RWPE2 (cell line): ENCODE results near the gene OTULIN.

Experiments
- ATAC-seq: fragments of 200-7000 bp; cut with Tn5 transposase; 3 replicates; pipeline ENCODE4 v1.9.1; 2021; ENCODE audit warnings: low read depth
- DNase-seq: peaks from one replicate; pipeline ENCODE4 v3.0.0-alpha.2; 2020; ENCODE audit warnings: low spot score
- H3K27ac ChIP-seq: fragments of 450-650 bp; 2 replicates; pipeline ENCODE4 v1.5.1; 2017; ENCODE audit warnings: mild to moderate bottlenecking; ENCODE audit not compliant: poor library complexity, severe bottlenecking
- H3K27me3 ChIP-seq: fragments of 250-450 bp; sonication (Bioruptor Pico); 2 replicates; pipeline ENCODE4 v1.5.1; 2021; ENCODE audit warnings: mild to moderate bottlenecking, moderate library complexity; ENCODE audit not compliant: insufficient read depth, poor library complexity, severe bottlenecking
- H3K36me3 ChIP-seq: fragments of 250-450 bp; sonication (Bioruptor Pico); 2 replicates; pipeline ENCODE4 v1.5.1; 2020; ENCODE audit warnings: low read depth, mild to moderate bottlenecking, moderate library complexity
- H3K4me1 ChIP-seq: fragments of 250-450 bp; sonication (Bioruptor Pico); 2 replicates; pipeline ENCODE4 v1.5.1; 2021; ENCODE audit warnings: mild to moderate bottlenecking, moderate library complexity; ENCODE audit not compliant: insufficient read depth, poor library complexity, severe bottlenecking
- H3K4me3 ChIP-seq: fragments of 250-450 bp; sonication (Bioruptor Pico); 2 replicates; pipeline ENCODE4 v1.5.1; 2021; ENCODE audit warnings: mild to moderate bottlenecking, moderate library complexity; ENCODE audit not compliant: severe bottlenecking
- H3K9me3 ChIP-seq: fragments of 250-450 bp; sonication (Bioruptor Pico); 2 replicates; pipeline ENCODE4 v1.5.1; 2021; ENCODE audit warnings: mild to moderate bottlenecking, moderate library complexity; ENCODE audit not compliant: severe bottlenecking
- TF ChIP-seq, protein P1 (sequence below): fragments of 450-650 bp; IDR thresholded peaks from one replicate; pipeline ENCODE4 v1.5.1; 2017; ENCODE audit warnings: mild to moderate bottlenecking, moderate library complexity; ENCODE audit not compliant: poor library complexity, severe bottlenecking

The OTULIN gene

DNA sequence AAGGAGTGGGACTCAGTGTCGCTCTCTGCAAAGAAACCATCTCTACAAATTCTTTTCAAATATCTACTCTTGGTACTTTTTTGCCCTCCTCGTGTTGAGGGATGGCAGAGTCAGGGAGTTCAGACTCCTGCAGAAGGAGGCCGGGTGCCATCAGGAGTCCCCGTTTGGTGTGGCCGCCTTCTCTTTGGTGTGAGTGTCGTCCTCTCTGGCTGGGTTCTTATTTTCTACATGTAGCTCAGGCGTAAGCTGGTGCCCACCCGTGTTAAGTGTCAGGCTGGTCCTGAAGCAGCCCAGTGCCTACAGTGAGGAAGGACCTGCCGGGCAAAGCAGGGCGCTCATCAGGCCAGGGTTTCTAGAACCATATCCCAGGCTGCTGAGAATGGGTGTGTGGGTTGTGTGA lies 37.0 kb downstream of the OTULIN start:
- DNase-seq (no peak), ATAC-seq (no peak)

DNA sequence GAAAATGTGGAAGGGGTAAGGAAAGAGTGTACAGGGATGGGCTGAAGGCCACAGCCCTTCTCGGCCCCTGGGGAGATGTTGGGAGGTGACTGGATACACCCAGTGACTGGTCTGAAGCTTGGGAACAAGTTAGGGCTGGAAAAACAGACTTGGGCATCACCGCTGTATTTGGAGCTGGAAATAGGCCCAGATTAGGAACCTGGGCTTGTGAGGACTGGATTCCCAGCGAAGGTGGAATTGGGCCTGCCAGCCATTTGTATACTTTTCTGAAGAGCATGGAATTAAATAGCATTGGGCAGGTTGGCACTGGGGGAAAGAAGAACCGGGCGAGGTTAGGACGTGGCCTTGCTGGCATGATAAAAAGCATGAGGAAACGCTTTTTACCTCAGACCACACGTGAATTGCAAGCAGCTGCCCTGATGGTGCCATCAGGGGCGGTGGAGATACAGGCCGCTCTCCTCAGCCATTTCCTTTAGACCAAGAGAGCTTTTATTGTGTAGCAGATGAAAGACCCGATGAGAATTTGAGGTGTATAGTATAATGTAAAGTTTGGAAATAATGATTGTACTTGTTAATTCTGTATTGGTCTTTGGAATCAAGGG lies 37.8 kb downstream of the OTULIN start:
- Histone ChIP-seq H3K9me3 (no peaks in the 10 kb centered on the region), H3K27me3 (no peaks in the 10 kb centered on the region), H3K4me3 (no peak overlapping the region), H3K4me1 (peaks cover 15% of the 10 kb centered on the region), H3K27ac (peak overlapping the region; percentile 24), H3K36me3 (peaks cover 55% of the 10 kb centered on the region)
- TF ChIP-seq, protein P1, sequence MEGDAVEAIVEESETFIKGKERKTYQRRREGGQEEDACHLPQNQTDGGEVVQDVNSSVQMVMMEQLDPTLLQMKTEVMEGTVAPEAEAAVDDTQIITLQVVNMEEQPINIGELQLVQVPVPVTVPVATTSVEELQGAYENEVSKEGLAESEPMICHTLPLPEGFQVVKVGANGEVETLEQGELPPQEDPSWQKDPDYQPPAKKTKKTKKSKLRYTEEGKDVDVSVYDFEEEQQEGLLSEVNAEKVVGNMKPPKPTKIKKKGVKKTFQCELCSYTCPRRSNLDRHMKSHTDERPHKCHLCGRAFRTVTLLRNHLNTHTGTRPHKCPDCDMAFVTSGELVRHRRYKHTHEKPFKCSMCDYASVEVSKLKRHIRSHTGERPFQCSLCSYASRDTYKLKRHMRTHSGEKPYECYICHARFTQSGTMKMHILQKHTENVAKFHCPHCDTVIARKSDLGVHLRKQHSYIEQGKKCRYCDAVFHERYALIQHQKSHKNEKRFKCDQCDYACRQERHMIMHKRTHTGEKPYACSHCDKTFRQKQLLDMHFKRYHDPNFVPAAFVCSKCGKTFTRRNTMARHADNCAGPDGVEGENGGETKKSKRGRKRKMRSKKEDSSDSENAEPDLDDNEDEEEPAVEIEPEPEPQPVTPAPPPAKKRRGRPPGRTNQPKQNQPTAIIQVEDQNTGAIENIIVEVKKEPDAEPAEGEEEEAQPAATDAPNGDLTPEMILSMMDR: no peak
- DNase-seq (no peak), ATAC-seq (peak; percentile 44)

More for the DNA sequence above, 37.0 kb downstream of the OTULIN start:
- Histone ChIP-seq H3K27me3 (no peaks in the 10 kb centered on the region), H3K4me1 (peaks cover 14% of the 10 kb centered on the region), H3K9me3 (no peaks in the 10 kb centered on the region), H3K27ac (peak overlapping the region; percentile 24), H3K4me3 (no peak overlapping the region), H3K36me3 (peaks cover 57% of the 10 kb centered on the region)
- TF ChIP-seq, protein P1: no peak

DNA sequence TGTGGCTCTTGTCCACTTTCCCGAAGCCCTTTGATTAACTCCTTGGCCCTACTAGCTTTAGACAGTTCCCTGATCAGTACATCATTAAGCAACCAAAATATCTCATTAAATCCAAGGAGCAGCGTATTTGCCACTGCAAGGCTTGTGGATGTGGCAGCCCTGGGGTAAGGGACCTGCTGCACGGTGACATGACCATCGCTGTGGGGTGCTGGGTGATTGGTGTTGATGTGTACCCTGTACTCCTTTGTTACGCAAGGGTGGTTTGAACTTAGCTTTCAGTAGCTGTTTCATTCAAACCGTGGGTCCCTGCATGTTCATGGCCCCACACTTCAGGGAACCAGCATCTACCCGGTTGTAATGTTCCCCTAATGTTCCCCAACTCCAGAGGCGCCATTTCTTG lies 41.0 kb downstream of the OTULIN start:
- peaks cover 15% of the 10 kb centered on the region for H3K4me1 ChIP-seq
- H3K27me3 ChIP-seq: no peaks in the 10 kb centered on the region
- H3K27ac ChIP-seq: no peak overlapping the region
- peaks cover 2% of the 10 kb centered on the region for H3K9me3 ChIP-seq
- TF ChIP-seq, protein P1: no peak
- ATAC-seq: no peak
- no peak overlapping the region for H3K4me3 ChIP-seq
- H3K36me3 ChIP-seq: peaks cover 58% of the 10 kb centered on the region
- DNase-seq: no peak

DNA sequence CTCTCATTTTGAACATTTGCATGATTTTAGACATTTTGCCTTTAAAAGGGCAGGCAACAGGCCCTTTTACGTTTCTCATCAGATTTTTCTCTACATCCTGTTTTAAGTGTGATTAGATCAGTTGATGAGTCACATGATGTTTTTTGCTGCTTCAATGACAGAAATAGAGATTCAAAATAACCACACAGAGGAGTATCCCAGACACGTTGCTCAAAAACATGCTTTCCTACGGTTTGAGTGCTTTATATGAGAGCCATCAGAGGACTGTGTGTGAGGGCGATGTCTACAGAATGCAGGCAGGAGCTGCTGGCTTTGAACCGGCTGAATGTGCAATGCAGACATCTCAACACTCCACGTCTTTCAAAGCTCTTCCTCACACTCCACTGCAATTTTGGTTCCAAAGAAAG lies 42.1 kb downstream of the OTULIN start:
- Histone ChIP-seq H3K36me3 (peaks cover 63% of the 10 kb centered on the region), H3K4me3 (no peak overlapping the region), H3K9me3 (peaks cover 2% of the 10 kb centered on the region), H3K4me1 (peaks cover 15% of the 10 kb centered on the region), H3K27me3 (no peaks in the 10 kb centered on the region), H3K27ac (no peak overlapping the region)
- no peak; the same call in 2 of the 3 replicates for ATAC-seq
- no peak for DNase-seq
- TF ChIP-seq, protein P1: no peak

DNA sequence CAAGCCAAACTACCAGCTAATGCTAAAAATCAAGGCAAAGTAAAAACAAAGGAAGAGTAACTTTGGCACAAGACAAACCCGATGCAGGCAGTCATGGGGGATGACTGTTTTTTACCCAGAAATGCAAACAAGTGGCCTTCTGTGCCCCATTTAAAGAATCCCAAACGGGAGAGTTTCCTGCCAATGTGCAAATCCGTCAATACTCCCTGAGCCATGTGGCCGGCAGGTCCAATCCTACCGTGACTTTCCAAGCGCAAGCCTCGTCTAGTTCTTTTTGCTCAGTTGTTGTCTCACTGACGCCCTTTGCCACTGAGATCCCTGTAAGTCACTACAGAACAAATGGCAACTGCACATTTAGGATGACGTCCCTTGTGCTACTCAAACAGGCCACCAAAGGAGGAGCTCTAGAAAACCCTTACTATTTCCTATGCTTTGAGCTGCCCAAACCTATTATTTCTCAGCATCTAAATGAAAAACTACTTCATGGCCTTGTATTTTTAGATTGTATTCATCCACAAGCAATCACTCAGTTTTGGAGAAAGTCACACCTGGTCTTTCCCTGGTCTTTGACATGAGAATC lies 43.4 kb downstream of the OTULIN start:
- Histone ChIP-seq H3K4me1 (peaks cover 5% of the 10 kb centered on the region), H3K36me3 (peaks cover 70% of the 10 kb centered on the region), H3K27me3 (no peaks in the 10 kb centered on the region), H3K27ac (no peak overlapping the region), H3K9me3 (peaks cover 2% of the 10 kb centered on the region), H3K4me3 (no peak overlapping the region)
- ATAC-seq (no peak), DNase-seq (no peak)
- TF ChIP-seq, protein P1: no peak
